HG03442 (cell line): ENCODE data around the gene CTSK.
"Not testable (repeated sequence)": the region's sequence is repeated elsewhere in the genome, so short reads cannot be mapped to it uniquely, and the experiment has no call there.

ENCODE experiments used
- ATAC-seq: cut with Tn5 transposase; IDR thresholded peaks from one replicate; pipeline ENCODE4 v1.9.1; 2021; ENCODE audit warnings: mild to moderate bottlenecking, moderate library complexity; ENCODE audit not compliant: unreplicated experiment

The CTSK gene

DNA sequence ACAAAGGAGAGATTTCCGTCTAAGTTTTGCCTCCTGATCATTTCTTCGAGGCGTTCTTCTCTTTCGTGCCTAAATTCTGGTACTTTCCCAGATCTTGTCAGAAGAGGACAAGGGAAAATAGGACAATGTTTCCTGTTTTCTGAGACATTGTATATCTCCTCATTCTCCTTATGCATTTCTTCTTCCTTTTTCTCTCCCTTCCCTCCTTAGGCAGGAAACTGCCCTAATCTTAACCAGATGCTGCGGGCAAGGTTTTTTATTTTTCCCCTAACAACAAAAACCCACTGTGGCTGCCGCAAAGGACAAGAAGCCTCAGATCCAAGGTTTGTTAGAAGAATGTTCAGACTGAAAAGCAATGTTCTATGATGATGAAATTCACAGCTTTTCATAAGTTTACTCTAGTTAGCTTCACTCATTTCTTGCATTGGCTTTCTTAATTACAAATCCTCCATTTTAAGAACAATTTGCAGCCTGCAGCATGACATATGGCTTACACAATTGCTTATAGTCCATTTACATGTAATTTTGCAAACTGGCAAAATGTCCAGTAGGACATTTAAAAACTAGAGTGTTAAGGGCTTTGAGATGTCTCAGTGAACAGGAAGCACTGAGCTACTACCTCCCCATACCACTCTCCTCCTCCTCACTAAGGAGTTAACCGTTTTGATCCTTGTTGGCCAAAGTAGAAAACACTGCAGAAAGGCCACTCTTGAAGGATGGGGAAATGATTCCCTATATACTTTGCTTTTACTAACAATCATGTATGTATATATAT, 624 bp downstream of the CTSK start:
- ATAC-seq, result no peak

DNA sequence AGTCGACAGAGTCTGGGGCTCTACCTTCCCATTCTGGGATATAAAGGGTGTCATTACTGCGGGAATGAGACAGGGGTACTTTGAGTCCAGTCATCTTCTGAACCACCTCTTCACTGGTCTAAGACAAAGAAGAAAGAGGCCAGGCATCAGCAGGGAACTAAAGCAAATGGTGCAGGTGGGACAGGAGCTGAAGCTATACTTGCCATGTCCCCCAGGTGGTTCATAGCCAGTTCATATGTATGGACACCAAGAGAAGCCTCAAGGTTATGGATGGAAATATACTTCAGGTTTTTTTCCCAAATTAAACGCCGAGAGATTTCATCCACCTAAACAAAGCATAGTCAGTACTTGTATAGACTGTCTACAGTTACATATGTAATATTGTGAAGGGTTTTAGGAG, 2.2 kb downstream of the CTSK start:
- no peak for ATAC-seq

- no peak for ATAC-seq
These were observed 3.4 kb downstream of the CTSK start for GRCh38 chr1:150804671-150805070.

GRCh38 chr1:150799089-150799488, 9.0 kb downstream of the CTSK start:
- ATAC-seq, result no peak

- no peak for ATAC-seq
These were observed 9.5 kb downstream of the CTSK start for GRCh38 chr1:150798525-150798924.

DNA sequence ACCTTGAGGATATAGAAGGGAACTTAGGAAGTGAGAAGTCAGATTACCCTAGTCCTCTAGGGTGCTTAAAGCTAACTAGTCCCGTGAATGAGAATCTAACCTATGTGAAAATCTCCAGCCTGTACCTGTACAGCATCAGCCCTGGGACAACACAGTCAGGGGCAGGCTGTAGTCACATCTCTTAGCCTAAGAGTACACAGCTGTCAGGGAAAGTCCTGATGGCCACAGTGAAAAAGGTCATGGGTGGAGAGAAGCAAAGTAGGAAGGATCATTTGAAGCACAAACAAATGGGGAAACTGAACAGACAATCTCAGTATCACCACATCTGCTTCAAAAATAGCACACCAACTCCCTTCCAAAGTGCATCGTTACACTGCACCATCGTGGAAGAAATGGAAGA, 11.7 kb downstream of the CTSK start:
- ATAC-seq, result no peak

DNA sequence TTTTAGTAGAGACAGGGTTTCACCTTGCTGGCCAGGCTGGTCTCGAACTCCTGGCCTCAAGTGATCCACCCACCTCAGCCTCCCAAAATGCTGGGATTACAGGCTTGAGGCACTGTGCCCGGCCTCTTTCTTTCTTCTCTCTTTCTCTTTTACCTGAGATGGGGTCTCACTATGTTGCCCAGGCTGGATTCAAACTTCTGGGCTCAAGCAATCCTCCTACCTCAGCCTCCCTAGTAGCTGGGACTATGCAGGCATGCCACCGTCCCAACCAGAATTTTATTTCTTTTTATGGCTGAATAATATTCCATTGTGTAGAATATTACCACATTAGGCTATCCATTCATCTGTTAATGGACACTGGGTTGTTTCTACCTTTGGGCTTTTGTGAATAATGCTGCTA, 14.3 kb downstream of the CTSK start:
- not testable (repeated sequence) for ATAC-seq

DNA sequence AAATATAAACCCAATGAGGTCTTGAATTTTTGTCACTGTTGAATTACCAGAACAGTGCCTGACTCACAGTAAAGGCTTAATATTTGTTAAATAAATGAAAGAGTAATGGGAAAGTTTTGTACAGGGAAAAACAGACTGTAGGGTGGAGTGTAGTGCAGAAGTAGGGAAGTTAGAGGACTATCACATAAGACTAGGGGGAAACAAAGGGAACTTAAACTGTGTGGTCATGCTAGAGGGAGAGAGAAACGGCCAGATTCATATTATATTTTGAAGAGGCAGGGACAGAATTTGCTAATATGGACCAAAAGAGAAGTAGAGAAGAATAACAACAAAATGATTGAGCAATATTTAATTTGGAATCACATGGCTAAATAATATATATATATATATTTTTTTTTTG, 14.8 kb downstream of the CTSK start:
- ATAC-seq, result no peak

GRCh38 chr1:150791585-150791984, 16.5 kb downstream of the CTSK start:
- ATAC-seq, result no peak

GRCh38 chr1:150789396-150789795, 18.7 kb downstream of the CTSK start:
- no peak for ATAC-seq

- ATAC-seq, result no peak
These were observed 19.1 kb downstream of the CTSK start for GRCh38 chr1:150788946-150789345.

GRCh38 chr1:150787455-150787854, 20.6 kb downstream of the CTSK start:
- ATAC-seq, result no peak

- no peak for ATAC-seq
These were observed 27.6 kb downstream of the CTSK start for GRCh38 chr1:150780510-150780909.

DNA sequence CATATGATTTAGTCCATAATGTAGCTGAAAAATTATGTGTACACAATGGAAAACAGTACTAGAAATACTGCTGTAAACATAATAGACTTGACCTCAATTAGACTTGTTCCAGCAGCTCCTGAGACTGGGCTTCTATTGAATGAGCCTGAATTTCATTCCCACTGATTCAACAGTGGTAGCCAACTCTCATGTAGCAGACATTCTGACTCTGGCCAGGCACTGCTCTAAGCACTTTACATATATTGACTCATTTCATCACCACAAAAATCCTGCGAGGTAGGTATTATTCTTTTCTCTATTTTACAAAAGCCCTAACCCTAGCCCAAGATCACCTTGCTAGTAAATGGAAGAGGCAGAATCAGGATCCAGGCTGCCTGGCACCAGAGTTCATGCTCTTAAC, 29.7 kb downstream of the CTSK start:
- ATAC-seq, result no peak

DNA sequence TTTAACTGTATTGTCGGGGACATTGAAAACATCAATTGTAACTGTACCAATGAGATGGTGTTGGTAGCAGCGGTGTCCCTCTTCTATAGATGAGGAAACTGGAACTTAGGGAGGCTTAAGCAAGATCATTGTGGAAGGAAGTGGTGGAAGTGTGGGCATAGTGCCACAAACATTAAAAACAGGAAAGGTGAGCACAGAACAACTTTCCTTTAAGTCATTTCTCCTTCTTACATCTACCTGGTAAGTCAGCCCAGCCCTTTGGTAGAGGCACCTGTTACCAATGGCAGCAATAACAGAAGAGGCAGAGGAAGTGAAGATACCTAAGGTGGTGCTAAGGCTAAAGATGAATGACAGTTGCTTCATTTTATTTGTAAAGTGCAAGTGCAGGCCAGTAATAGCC, 30.5 kb downstream of the CTSK start:
- ATAC-seq, result no peak

GRCh38 chr1:150775931-150776505, 32.0 kb downstream of the CTSK start:
- ATAC-seq, result not testable (repeated sequence)

GRCh38 chr1:150775276-150775675, 32.8 kb downstream of the CTSK start:
- ATAC-seq, result no peak

DNA sequence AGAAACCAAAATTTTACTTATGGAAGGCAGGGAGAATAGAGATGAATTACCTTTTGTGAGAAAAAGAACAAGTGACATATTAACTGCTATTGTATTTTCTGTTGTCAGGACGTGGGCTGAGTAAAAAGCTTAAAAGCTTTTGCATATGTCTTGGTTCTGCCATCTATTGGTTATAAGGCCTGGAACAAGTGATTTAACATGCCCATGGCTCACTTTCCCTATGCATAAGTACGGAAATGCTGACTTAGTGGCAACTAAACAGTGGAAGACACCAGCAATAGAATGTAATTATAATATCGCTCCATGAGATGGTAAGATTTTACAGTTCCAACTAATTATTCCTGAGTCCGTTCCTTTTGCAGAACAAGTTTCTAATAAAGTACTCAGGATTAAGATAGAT, 35.7 kb downstream of the CTSK start:
- no peak for ATAC-seq

- ATAC-seq, result not testable (repeated sequence)
These were observed 40.4 kb downstream of the CTSK start for GRCh38 chr1:150767704-150768103.

GRCh38 chr1:150765977-150766301, 42.1 kb downstream of the CTSK start:
- not testable (repeated sequence) for ATAC-seq

DNA sequence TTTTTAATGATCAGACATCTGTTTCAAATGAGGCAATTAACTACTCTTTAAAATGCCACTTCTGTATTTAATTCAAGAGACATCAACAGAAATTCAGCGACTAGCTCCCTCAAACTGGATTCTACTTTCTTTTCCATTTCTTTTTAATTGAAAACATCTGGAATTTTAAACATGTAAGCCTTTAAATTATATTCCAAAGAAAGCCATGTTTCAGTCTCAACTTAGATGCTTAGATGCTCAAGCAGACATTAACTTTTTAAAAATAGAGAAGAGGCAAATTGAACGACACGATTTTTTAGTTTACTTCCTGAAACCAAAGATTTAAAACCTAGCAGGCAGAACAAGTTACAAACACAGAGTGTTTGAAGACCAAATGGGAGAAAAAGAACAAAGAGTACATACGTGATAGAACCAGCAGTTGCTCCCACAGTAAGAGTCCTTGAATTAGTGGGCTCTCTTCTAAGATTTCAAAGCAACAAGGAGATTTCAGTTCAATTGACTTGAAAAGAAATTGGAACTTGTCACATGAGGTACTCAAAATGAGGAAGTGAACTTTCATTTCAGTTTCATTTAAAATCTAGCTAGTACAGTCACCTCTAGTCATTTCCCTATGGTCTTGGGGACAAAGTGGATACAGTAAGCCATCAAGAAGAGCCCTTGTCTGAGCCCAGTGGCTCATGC, 42.6 kb downstream of the CTSK start, which contains the start of gene CTSS:
Gene CTSS (minus strand): TSS at position 483 of the 681 bp plus-strand sequence. CDS start 1,015 bp downstream, outside the sequence.
- ATAC-seq, result peak; percentile 87

GRCh38 chr1:150764617-150765101, 43.4 kb downstream of the CTSK start:
- ATAC-seq, result no peak
